HG03139 (cell line): Measurements from ENCODE around the gene PCA3.
"Not testable (repeated sequence)": the region's sequence is repeated elsewhere in the genome, so short reads cannot be mapped to it uniquely, and the experiment has no call there.

Experiments used
- ATAC-seq: cut with Tn5 transposase; IDR thresholded peaks from one replicate; pipeline ENCODE4 v1.9.1; 2021; ENCODE audit not compliant: unreplicated experiment

The PCA3 gene

GRCh38 chr9:76764138-76764537 lies at the start of gene PCA3:
Gene PCA3, plus strand, starts transcription at chr9:76764438.
- no peak for ATAC-seq

GRCh38 chr9:76716085-76716672 lies 48.1 kb upstream of the PCA3 start:
- no peak for ATAC-seq

- no peak for ATAC-seq
Observed at GRCh38 chr9:76717176-76717575, 47.1 kb upstream of the PCA3 start.

GRCh38 chr9:76717613-76718012 lies 46.6 kb upstream of the PCA3 start:
- no peak for ATAC-seq

GRCh38 chr9:76718166-76718565 lies 46.1 kb upstream of the PCA3 start:
- ATAC-seq, result no peak

GRCh38 chr9:76720245-76720644 lies 44.0 kb upstream of the PCA3 start:
- no peak for ATAC-seq

GRCh38 chr9:76725011-76725546 lies 39.2 kb upstream of the PCA3 start:
- ATAC-seq, result no peak

GRCh38 chr9:76725885-76726284 lies 38.4 kb upstream of the PCA3 start:
- no peak for ATAC-seq

- ATAC-seq, result no peak
Observed at GRCh38 chr9:76729116-76729515, 35.1 kb upstream of the PCA3 start.

- no peak for ATAC-seq
Observed at GRCh38 chr9:76729980-76730737, 34.1 kb upstream of the PCA3 start.

GRCh38 chr9:76730801-76731200 lies 33.4 kb upstream of the PCA3 start:
- no peak for ATAC-seq

- no peak for ATAC-seq
Observed at GRCh38 chr9:76732341-76732958, 31.8 kb upstream of the PCA3 start.

GRCh38 chr9:76733096-76733495 lies 31.1 kb upstream of the PCA3 start:
- no peak for ATAC-seq

- ATAC-seq, result no peak
Observed at GRCh38 chr9:76734716-76735115, 29.5 kb upstream of the PCA3 start.

GRCh38 chr9:76737154-76737902 lies 26.9 kb upstream of the PCA3 start:
- no peak for ATAC-seq

GRCh38 chr9:76738402-76738801 lies 25.8 kb upstream of the PCA3 start:
- no peak for ATAC-seq

GRCh38 chr9:76741524-76741923 lies 22.7 kb upstream of the PCA3 start:
- ATAC-seq, result no peak

- ATAC-seq, result not testable (repeated sequence)
Observed at GRCh38 chr9:76742890-76743289, 21.3 kb upstream of the PCA3 start.

- ATAC-seq, result no peak
Observed at GRCh38 chr9:76743931-76744330, 20.3 kb upstream of the PCA3 start.

GRCh38 chr9:76744336-76744735 lies 19.9 kb upstream of the PCA3 start:
- no peak for ATAC-seq

GRCh38 chr9:76751001-76751400 lies 13.2 kb upstream of the PCA3 start:
- no peak for ATAC-seq
